ENCODE results near the gene PGGHG. TPM values are rescaled to one million over a fixed set of nuclear protein-coding genes. Genes with fewer than 3 reads are reported as not detected.

PGGHG gene
- total RNA-seq, 2 experiments from 2014 or later: 670 to 671 TPM

- H3K27ac ChIP-seq (ENCODE audit: low read depth in 1 of 2, low read length in 2 of 2): no peak overlapping the region
- CTCF ChIA-PET: interaction anchor here (1.4 to 1.5 kb wide), 2 partner anchors 25 to 80 kb away, joined by 4 to 6 read pairs; no protein-coding TSS in a partner anchor
- Mint-ChIP-seq H3K36me3 (ENCODE audit: low read depth) (no peaks in the 10 kb centered on the region), H3K27ac (peak overlapping the region; percentile 32), H3K4me3 (no peak overlapping the region), H3K4me1 (ENCODE audit: low read depth) (peaks cover 65% of the 10 kb centered on the region), H3K27me3 (no peaks in the 10 kb centered on the region), H3K9me3 (no peaks in the 10 kb centered on the region)
- H3K27me3 ChIP-seq (ENCODE audit: control insufficient read depth in 1 of 2, insufficient read depth in 2 of 2, low read length in 2 of 2): no peaks in the 10 kb centered on the region
- intact Hi-C loops (cut with DNase I, micrococcal nuclease): no loop called here
- H3K4me1 ChIP-seq (ENCODE audit: insufficient read depth, low read length): peaks cover 64% of the 10 kb centered on the region
- H3K36me3 ChIP-seq (ENCODE audit: insufficient read depth, low read length): no peaks in the 10 kb centered on the region
- DNase-seq (no peak), ATAC-seq (ENCODE audit: poor library complexity) (no peak)
- no peaks in the 10 kb centered on the region for H3K9me3 ChIP-seq (ENCODE audit: control insufficient read depth in 1 of 2, insufficient read depth in 1 of 2, low read length in 2 of 2)
- POLR2A ChIA-PET: interaction anchor here (0.9 to 3.6 kb wide), 5 partner anchors 10 to 123 kb away, joined by 3 to 17 read pairs (median 4); partner anchors contain the start of genes BET1L and RIC8A
- no peak overlapping the region for H3K4me3 ChIP-seq (ENCODE audit: low read length)
- no peak for TF ChIP-seq CTCF (IDR thresholded peaks at IDR 0.05)
Observed at GRCh38 chr11:330307-330693, 41.4 kb downstream of the PGGHG start.

GRCh38 chr11:330694-331357 is 41.9 kb downstream of the PGGHG start:
- no peak for ATAC-seq (ENCODE audit: poor library complexity)
- peaks cover 66% of the 10 kb centered on the region for H3K4me1 Mint-ChIP-seq (ENCODE audit: low read depth)
- Histone ChIP-seq H3K27ac (ENCODE audit: low read depth in 1 of 2, low read length in 2 of 2) (no peak overlapping the region), H3K9me3 (ENCODE audit: control insufficient read depth in 1 of 2, insufficient read depth in 1 of 2, low read length in 2 of 2) (no peaks in the 10 kb centered on the region), H3K4me1 (ENCODE audit: insufficient read depth, low read length) (peaks cover 62% of the 10 kb centered on the region), H3K4me3 (ENCODE audit: low read length) (no peak overlapping the region), H3K27me3 (ENCODE audit: control insufficient read depth in 1 of 2, insufficient read depth in 2 of 2, low read length in 2 of 2) (no peaks in the 10 kb centered on the region), H3K36me3 (ENCODE audit: insufficient read depth, low read length) (no peaks in the 10 kb centered on the region)
- intact Hi-C loops (cut with DNase I, micrococcal nuclease): no loop called here
- no peaks in the 10 kb centered on the region for H3K27me3 Mint-ChIP-seq
- no peaks in the 10 kb centered on the region for H3K9me3 Mint-ChIP-seq
- ChIA-PET POLR2A (interaction anchor here (0.6 to 3.6 kb wide), 6 partner anchors 9 to 123 kb away, joined by 3 to 17 read pairs (median 4); partner anchors contain the start of genes BET1L and RIC8A), CTCF (interaction anchor here (1.4 to 1.5 kb wide), 2 partner anchors 26 to 80 kb away, joined by 4 to 6 read pairs; no protein-coding TSS in a partner anchor)
- H3K4me3 Mint-ChIP-seq: peak overlapping the region; percentile 68
- DNase-seq: peak in 1 of 14 experiments; percentile 58
- no peaks in the 10 kb centered on the region for H3K36me3 Mint-ChIP-seq (ENCODE audit: low read depth)
- no peak for TF ChIP-seq CTCF (IDR thresholded peaks at IDR 0.05)
- peak overlapping the region; percentile 32 for H3K27ac Mint-ChIP-seq

- no peaks in the 10 kb centered on the region for H3K36me3 ChIP-seq (ENCODE audit: insufficient read depth, low read length)
- intact Hi-C loops (cut with DNase I, micrococcal nuclease): no loop called here
- no peak overlapping the region for H3K4me3 ChIP-seq (ENCODE audit: low read length)
- DNase-seq (no peak), ATAC-seq (ENCODE audit: poor library complexity) (no peak)
- H3K4me3 Mint-ChIP-seq: peak overlapping the region; percentile 68
- peaks cover 62% of the 10 kb centered on the region for H3K4me1 ChIP-seq (ENCODE audit: insufficient read depth, low read length)
- no peak overlapping the region for H3K27ac ChIP-seq (ENCODE audit: low read depth in 1 of 2, low read length in 2 of 2)
- no peaks in the 10 kb centered on the region for H3K27me3 ChIP-seq (ENCODE audit: control insufficient read depth in 1 of 2, insufficient read depth in 2 of 2, low read length in 2 of 2)
- H3K36me3 Mint-ChIP-seq (ENCODE audit: low read depth): no peaks in the 10 kb centered on the region
- no peak for TF ChIP-seq CTCF (IDR thresholded peaks at IDR 0.05)
- H3K27ac Mint-ChIP-seq: no peak overlapping the region
- no peaks in the 10 kb centered on the region for H3K9me3 ChIP-seq (ENCODE audit: control insufficient read depth in 1 of 2, insufficient read depth in 1 of 2, low read length in 2 of 2)
- POLR2A ChIA-PET: interaction anchor here (0.6 to 3.6 kb wide), 5 partner anchors 15 to 135 kb away, joined by 3 to 17 read pairs (median 4); partner anchors contain the start of genes BET1L and RIC8A
- no peaks in the 10 kb centered on the region for H3K9me3 Mint-ChIP-seq
- peaks cover 66% of the 10 kb centered on the region for H3K4me1 Mint-ChIP-seq (ENCODE audit: low read depth)
- H3K27me3 Mint-ChIP-seq: no peaks in the 10 kb centered on the region
- CTCF ChIA-PET: interaction anchor here (1.4 to 1.5 kb wide), 2 partner anchors 26 to 81 kb away, joined by 4 to 6 read pairs; no protein-coding TSS in a partner anchor
Observed at GRCh38 chr11:331358-332060, 42.6 kb downstream of the PGGHG start.
